DMS114 treated with DMSO at 0.1 percent for 48 hours (cell line): ENCODE data around the gene LRP3.

ENCODE experiments used
- DNase-seq: peaks from one replicate; lab custom pipeline; 2025; ENCODE audit not compliant: unreplicated experiment; lab: John Stamatoyannopoulos, UW

The LRP3 gene

DNA sequence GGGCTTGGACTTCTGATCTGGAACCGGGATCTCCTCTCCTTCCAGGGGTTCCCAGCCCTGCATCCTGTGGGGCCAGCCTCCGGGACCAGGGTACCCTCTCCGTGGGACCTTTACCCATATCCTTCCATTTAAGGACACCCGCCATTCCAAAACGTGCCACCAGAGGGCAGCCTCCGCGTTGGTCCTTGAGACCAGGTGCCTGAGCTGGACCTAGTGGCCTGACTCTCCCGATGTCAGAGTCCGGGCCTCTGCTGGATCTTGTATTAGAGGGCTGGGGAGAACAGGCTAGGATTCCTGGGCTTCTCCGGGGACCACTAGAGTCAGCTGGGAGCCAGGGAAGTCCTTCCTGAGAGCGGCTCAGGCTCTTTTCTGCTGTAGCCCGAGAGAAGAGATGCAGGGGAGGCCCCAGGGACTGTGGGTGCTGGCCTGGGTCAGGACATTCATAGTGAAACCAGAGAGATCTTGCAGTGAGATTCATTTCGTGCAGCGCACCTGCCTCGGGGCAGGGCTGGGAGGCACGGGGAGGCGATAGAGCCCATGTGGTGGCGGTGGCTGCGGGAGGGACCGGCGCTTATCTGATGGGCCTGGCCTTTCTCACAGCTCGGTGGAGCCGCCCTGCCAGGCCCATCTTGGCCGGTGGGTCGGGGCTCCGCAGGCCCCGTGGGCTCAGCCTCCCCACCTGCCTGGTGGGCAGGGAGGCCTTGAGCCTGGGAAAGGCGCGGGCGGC, 41.3 kb downstream of the LRP3 start:
- DNase-seq: peak; percentile 61

- DNase-seq: no peak
These were observed 41.8 kb downstream of the LRP3 start for GRCh38 chr19:33235996-33236350.

DNA sequence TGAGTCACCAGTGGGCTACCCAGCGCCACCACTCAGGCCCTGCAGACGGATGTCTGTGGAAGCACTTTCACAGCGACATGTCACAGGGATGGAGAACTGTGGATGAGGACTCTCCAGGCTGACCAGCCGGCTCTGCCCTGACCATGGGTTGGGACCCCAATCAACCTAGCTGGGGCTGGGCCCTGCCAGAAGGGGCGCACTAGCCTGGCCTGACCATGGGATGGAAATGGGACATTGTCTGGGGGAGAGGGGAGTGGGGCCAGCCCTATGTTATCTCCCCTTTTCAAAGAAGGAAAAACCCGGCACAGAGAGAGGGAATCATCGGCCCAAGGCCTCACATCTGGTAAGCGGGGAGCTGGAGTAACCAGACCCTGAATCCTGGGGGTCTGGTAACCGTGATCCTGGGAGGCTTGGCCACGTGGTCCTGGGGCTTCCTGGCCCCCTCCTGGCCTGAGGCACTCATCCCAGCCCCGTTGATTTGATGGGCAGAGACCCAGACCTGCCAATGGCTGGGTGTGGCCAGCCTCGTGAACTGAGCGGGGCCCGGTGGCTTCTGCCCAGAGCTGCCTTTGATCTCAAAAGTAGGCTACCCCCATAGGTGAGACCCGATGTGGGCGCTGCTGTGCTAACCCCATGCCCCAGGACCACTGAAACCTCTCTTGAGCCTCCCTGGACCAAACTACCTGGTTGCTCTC, 42.7 kb downstream of the LRP3 start:
- DNase-seq: no peak

DNA sequence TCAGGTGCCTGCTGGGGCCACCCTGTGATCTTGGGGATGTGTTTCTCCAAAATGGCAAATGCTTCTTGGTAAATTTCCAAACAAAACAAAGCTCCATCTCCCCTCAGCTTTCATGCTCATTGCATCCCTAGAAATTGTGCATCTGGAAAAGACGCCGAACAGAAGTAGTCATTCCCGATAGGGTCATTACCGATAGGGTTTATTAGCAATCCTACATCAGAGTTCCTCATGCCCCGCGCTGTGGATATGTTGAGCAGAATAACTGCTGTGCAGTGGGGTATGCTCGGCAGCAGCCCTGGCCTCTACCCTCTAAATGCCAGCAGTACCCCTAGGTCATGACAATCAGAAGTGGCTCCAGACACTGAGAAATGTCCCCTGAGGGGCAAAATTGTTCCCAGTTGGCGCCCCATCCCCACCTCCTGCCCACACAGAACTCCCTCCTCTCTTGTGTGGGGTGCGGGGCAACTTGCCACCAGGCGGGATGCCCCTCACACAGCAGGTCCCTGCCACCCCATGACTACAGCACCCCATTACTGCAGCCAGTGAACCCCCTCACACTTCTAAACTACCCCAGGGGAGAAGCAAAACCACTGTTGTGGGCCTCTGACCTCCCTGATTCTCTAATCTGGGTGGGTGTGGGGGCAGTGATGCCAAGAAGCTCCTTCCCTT, 44.5 kb downstream of the LRP3 start:
- DNase-seq: no peak

DNA sequence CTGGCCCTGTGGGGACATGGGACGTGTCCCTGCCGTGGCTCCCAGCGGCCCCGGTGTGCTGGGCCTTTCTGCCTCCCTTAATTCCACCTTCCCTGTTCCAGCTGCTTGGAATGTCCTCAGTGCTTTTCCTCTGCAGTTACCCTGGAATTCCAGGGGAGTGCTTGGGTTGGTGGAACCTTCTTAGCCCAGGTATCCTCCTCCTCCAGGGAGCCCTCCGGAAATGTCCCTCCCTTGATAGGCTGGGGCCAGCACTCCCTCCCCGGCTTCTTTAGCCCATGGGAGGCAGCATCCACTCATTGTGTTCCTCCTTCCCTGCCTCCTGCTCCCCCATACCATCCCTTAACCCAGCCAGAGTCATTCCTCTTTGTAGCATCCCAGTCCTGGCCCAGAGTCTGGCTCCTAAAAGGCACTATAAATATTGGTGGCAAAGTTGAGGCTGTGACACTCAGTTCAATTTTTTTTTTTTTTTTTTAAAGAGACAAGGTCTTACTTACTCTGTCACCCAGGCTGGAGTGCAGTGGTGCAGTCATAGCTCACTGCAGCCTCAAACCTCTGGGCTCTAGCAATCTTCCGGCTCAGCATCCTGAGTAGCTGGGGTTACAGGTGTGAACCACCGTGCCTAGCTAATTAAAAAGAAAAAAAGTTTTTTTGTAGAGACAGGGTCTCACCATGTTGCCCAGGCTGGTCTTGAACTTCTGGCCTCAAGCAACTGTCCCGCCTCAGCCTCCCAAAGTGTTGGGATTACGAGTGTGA, 45.3 kb downstream of the LRP3 start:
- no peak for DNase-seq

- no peak for DNase-seq
These were observed 46.1 kb downstream of the LRP3 start for GRCh38 chr19:33240181-33240771.

- DNase-seq: no peak
These were observed 47.0 kb downstream of the LRP3 start for GRCh38 chr19:33241091-33241529.

- no peak for DNase-seq
These were observed 47.5 kb downstream of the LRP3 start for GRCh38 chr19:33241530-33242101.

DNA sequence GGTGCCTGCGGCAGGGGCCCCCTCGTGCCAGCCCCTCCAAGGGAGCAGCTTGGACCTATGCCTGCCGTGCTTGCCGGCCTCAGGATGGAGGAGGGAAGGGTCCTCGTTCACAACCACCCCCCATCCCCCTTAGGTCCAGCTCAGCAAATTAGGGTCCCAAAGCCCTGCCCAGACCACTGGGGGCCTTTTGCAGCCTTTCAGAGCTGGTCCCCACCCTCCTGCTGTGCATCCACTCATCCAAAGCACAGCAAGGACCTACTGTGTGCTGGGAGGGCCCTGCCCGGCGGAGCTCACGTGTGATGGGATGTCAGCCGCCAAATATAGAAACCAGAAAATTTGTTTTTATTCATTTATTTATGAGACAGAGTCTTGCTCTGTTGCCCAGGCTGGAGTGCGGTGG, 48.0 kb downstream of the LRP3 start:
- DNase-seq: no peak

DNA sequence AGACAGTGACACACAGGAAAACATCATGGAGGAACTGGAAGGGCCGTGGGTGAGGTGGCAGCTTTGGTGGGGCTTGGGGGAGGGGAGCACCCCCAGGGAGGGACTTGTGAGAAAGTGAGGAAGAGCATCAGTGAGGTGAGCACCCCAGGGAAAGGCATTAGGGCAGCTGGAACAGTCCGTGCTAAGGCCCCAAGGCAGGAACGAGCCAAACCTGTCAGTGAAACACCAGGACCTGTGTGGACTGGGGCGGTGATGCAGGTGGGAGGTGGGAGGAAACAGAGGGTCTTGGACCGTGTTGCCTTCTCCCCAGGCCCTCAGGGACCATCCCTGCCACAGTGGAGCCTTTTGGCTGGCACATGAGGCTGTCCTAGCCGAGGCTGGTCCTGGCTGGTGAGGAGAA, 48.8 kb downstream of the LRP3 start:
- no peak for DNase-seq

DNA sequence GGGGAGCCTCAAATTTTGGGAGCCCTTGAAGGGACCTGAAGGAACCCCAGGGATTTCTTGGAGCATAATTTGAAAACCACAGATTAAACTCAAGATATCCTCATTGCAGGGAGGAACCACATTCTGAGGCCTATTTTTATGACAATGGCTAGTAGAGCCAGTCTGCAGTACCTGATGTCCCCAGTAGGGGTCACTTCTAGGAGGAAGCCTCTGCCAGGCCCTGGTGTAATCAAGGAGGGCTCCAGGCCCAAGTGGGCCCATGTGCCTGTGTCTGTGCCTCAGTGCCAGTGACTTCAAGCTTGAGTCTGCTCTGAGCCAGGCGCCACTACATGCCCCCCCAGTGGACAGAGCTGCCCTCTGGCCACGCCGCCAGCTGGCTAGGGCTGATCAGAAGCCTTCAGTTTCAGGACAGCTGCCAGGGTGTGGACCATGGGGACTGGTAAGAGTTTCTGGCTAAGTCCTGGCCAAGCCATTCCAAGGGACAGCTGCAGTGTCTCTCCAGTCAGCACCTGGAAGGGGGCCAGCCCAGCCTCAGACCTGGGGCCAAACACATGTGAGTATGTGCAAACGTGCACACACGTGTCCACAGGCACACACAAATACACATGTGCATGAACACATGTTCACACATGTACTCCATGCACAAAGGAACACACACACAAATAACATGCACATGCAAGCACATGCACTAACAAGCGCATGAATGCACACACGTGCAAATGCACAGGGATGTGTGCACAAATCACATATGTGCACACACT, 52.0 kb downstream of the LRP3 start:
- DNase-seq: no peak

DNA sequence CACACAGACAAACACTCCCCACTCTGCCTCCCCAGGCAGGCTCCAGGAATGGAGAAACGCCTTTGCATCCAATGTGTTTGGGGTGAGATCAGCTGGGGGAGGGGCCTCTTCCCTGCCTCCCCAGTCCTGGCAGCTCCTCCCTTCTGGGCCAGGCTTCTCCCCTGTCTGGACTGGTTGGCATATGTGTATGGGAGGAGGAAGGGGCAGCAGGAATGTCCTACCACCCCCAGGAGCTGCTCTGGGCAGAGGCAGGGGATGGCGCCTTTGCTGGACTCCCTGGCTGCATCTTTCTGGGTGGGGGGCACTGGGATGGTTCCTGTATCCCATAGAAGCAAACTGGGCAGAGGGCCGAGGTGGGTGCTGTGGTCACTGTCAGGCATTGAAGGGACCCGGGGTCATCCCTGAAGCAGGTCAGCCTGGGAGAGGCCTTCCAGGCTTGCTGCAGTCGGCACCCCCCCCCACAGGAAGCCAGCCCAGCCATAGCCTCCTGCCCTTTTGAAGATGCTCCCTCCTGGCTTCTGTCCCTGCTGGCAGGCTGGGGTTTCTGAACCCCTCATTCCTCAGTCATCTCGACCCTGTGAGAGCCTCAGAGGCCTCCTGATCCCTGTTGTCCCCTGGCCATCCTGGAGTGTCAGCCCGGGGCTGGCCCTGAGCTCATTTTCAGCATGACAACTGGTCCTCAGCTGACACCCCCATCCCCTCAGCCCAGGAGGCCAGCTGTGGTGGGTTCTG, 52.7 kb downstream of the LRP3 start:
- DNase-seq: no peak

GRCh38 chr19:33247441-33247819, 53.3 kb downstream of the LRP3 start:
- DNase-seq: no peak

GRCh38 chr19:33248104-33248503, 54.0 kb downstream of the LRP3 start:
- no peak for DNase-seq

- DNase-seq: no peak
These were observed 54.4 kb downstream of the LRP3 start for GRCh38 chr19:33248553-33248953.

DNA sequence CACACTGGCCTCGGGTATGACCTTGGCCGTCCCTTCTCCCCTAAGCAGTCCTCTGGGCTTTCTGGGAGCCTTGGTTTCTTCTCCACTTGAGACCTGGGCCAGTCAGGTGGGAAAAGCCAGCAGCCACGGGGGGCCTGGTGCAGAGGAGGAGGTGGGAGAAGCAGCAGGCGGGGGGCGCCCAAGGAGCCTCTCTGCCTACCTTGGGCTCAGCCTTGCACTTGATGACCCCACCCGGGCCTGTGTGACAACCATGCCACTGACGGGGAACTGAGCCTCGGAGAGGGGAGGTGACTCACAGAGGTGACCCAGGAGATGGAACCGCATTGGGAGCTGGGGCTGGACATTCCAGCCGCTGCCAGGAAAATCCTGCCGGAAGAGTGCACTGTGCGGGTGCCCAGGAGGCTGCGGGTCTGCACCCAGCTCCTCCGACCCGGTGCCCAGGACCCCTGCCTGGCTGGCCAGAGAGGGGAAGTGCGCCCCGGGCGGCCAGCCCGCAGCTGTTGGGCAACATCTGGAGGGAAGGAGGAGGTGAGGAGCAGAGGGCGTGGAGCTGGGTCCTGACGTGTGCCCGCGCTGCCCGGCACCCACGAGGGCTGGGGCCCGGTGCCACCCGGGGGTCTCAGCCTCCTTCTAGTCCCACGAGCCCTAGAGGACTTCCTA, 55.0 kb downstream of the LRP3 start:
- DNase-seq: no peak

DNA sequence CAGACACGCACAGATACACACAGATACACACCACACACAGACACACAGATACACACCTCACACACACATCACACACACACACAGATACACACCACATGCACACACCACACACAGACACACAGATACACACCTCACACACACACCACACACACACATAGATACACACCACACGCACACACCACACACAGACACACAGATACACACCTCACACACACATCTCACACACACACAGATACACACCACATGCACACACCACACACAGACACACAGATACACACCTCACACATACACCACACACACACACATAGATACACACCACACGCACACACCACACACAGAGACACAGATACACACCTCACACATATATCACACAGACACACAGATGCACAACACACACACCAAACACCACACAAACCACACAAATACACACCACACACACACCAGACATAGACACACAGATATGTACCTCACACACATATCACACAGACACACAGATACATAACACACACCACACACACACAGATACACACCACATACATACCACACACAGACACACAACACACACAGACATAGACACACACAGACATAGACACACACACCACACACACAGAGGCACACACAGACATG, 55.7 kb downstream of the LRP3 start:
- no peak for DNase-seq

GRCh38 chr19:33250500-33250899, 56.4 kb downstream of the LRP3 start:
- DNase-seq: no peak
